A549 (cell line): Measurements from ENCODE around the gene LEPROT. TPM values are rescaled to one million over a fixed set of nuclear protein-coding genes. Genes with fewer than 3 reads are reported as not detected.

Experiments
- ATAC-seq, 2 experiments: fragments of 200-7000 bp in 1 of 2; fragments of >200 bp in 1 of 2; cut with Nextera tagmentation in 1 of 2; cut with Tn5 transposase in 1 of 2; 3 replicates each; pipeline versions ENCODE4 v1.8.0 to v1.9.1; 2018 to 2020; ENCODE audit warnings: mild to moderate bottlenecking in 1 of 2, moderate library complexity in 1 of 2
- CTCF ChIA-PET: fragments of 300-600 bp; sonication (Branson Sonifier 250); formaldehyde crosslinking; extraction: SDS; loops from one replicate; lab custom pipeline; 2021; ENCODE audit warnings: antibody characterized with exemption, inconsistent platforms; lab: Yijun Ruan, JAX
- POLR2A ChIA-PET: fragments of 350-600 bp; formaldehyde crosslinking; extraction: SDS; loops from one replicate; lab custom pipeline; 2021; ENCODE audit warnings: antibody characterized with exemption, inconsistent platforms; lab: Yijun Ruan, JAX
- DNase-seq, 2 experiments: peaks; one replicate each; pipeline versions ENCODE4 v3.0.0 to v3.0.0-alpha.2; 2011 to 2016; ENCODE audit warnings: low read depth in 1 of 2, low spot score in 1 of 2
- FAIRE-seq: peaks from 2 replicates; lab custom pipeline; 2011; peaks lifted over from hg19 to GRCh38; lab: Jason Lieb, UNC
- H3K27ac ChIP-seq, 2 experiments: fragments of >200 bp; sonication (Bioruptor Twin); formaldehyde crosslinking; 3 replicates each; pipeline ENCODE4 v1.5.1; 2016 to 2017
- H3K4me1 ChIP-seq: fragments of >200 bp; sonication (Bioruptor Twin); formaldehyde crosslinking; 3 replicates; pipeline ENCODE4 v1.6.1; 2016
- H3K4me2 ChIP-seq: fragments of >200 bp; sonication (Bioruptor Twin); formaldehyde crosslinking; 3 replicates; pipeline ENCODE4 v1.6.1; 2016
- H3K4me3 ChIP-seq: fragments of >200 bp; sonication (Bioruptor Twin); formaldehyde crosslinking; 3 replicates; pipeline ENCODE4 v1.5.1; 2016
- H3K9me3 ChIP-seq: fragments of >200 bp; sonication (Bioruptor Twin); formaldehyde crosslinking; 3 replicates; pipeline ENCODE4 v1.6.1; 2016
- ATOH8 ChIP-seq: fragments of 250-450 bp; sonication (Bioruptor Pico); IDR thresholded peaks from 2 replicates; pipeline ENCODE4 v1.5.0; 2020; ENCODE audit warnings: low read depth, mild to moderate bottlenecking, moderate library complexity
- BHLHE40 ChIP-seq: IDR thresholded peaks from 2 replicates; pipeline ENCODE4 v1.6.1; 2012; ENCODE audit warnings: low read depth, low read length, inconsistent platforms
- CBX8 ChIP-seq: fragments of 200-600 bp; sonication (generic); IDR thresholded peaks from 2 replicates; pipeline ENCODE4 v1.6.1; 2016
- CTCF ChIP-seq: fragments of >200 bp; sonication (Bioruptor Twin); formaldehyde crosslinking; IDR thresholded peaks from 3 replicates; pipeline ENCODE4 v1.5.1; 2016
- EHF ChIP-seq: fragments of 250-450 bp; sonication (Bioruptor Pico); IDR thresholded peaks from 2 replicates; pipeline ENCODE4 v1.5.0; 2020; ENCODE audit warnings: mild to moderate bottlenecking
- FOSB ChIP-seq: fragments of 250-450 bp; sonication (Bioruptor Pico); IDR thresholded peaks from 2 replicates; pipeline ENCODE4 v1.5.0; 2020; ENCODE audit warnings: mild to moderate bottlenecking, moderate library complexity
- HDAC2 ChIP-seq: fragments of 200-600 bp; sonication (generic); IDR thresholded peaks from 2 replicates; pipeline ENCODE4 v1.6.1; 2016
- HES2 ChIP-seq: fragments of >200 bp; sonication (Bioruptor Twin); formaldehyde crosslinking; IDR thresholded peaks from 2 replicates; pipeline ENCODE4 v1.6.1; 2016
- HEYL ChIP-seq: fragments of 250-450 bp; sonication (Bioruptor Pico); IDR thresholded peaks from 2 replicates; pipeline ENCODE4 v1.8.0; 2021; ENCODE audit warnings: mild to moderate bottlenecking, moderate library complexity
- HOXA7 ChIP-seq: fragments of 250-450 bp; sonication (Bioruptor Pico); IDR thresholded peaks from 2 replicates; pipeline ENCODE4 v1.5.0; 2020; ENCODE audit warnings: mild to moderate bottlenecking, moderate library complexity
- MAFK ChIP-seq: fragments of 450-650 bp; IDR thresholded peaks from 2 replicates; pipeline ENCODE4 v1.6.1; 2014; ENCODE audit not compliant: partially characterized antibody
- MAX ChIP-seq: IDR thresholded peaks from 2 replicates; pipeline ENCODE4 v1.6.1; 2012
- MAZ ChIP-seq: fragments of 150-350 bp; IDR thresholded peaks from 2 replicates; pipeline ENCODE4 v1.6.1; 2014; ENCODE audit warnings: antibody characterized with exemption, low read depth, low read length, borderline replicate concordance
- NPAS2 ChIP-seq: fragments of 250-450 bp; sonication (Bioruptor Pico); IDR thresholded peaks from 2 replicates; pipeline ENCODE4 v1.8.0; 2022; ENCODE audit warnings: mild to moderate bottlenecking, moderate library complexity, borderline replicate concordance
- NR3C1 ChIP-seq: fragments of >200 bp; sonication (Bioruptor Twin); formaldehyde crosslinking; IDR thresholded peaks from 3 replicates; pipeline ENCODE4 v1.6.1; 2017
- POLR2A ChIP-seq: IDR thresholded peaks from 2 replicates; pipeline ENCODE4 v1.6.1; 2012; ENCODE audit warnings: mild to moderate bottlenecking, low read length
- RAD21 ChIP-seq, 2 experiments: fragments of >200 bp in 1 of 2; sonication (Bioruptor Twin) in 1 of 2; formaldehyde crosslinking in 1 of 2; IDR thresholded peaks in 1 of 2; conservative IDR thresholded peaks in 1 of 2; 2 replicates in 1 of 2; 3 replicates in 1 of 2; pipeline ENCODE4 v1.6.1; 2012 to 2018; ENCODE audit warnings: inconsistent platforms in 1 of 2
- REST ChIP-seq: fragments of 200-600 bp; sonication (generic); IDR thresholded peaks from 2 replicates; pipeline ENCODE4 v1.6.1; 2016; ENCODE audit warnings: antibody characterized with exemption, mild to moderate bottlenecking, moderate library complexity
- RNF2 ChIP-seq: fragments of 200-600 bp; sonication (generic); IDR thresholded peaks from 2 replicates; pipeline ENCODE4 v1.6.1; 2016; ENCODE audit warnings: low read depth, mild to moderate bottlenecking, antibody characterized with exemption, moderate library complexity, borderline replicate concordance
- SMC3 ChIP-seq: fragments of >200 bp; sonication (Bioruptor Twin); formaldehyde crosslinking; IDR thresholded peaks from 3 replicates; pipeline ENCODE4 v1.6.1; 2018; ENCODE audit warnings: inconsistent platforms
- TFCP2L1 ChIP-seq: fragments of 250-450 bp; sonication (Bioruptor Pico); IDR thresholded peaks from 2 replicates; pipeline ENCODE4 v1.5.0; 2021; ENCODE audit warnings: mild to moderate bottlenecking
- ZNF302 ChIP-seq: fragments of 250-450 bp; sonication (Bioruptor Pico); IDR thresholded peaks from 2 replicates; pipeline ENCODE4 v1.9.0; 2021; ENCODE audit warnings: inconsistent platforms, mild to moderate bottlenecking, moderate library complexity
- ZSCAN20 ChIP-seq: fragments of 250-450 bp; sonication (Bioruptor Pico); IDR thresholded peaks from 2 replicates; pipeline ENCODE4 v1.8.0; 2022; ENCODE audit warnings: mild to moderate bottlenecking, moderate library complexity
- WGBS: methylation state at CpG from one replicate; pipeline ENCODE4 v1.1.6; 2017; ENCODE audit errors: missing lambda C conversion rate; 5-methylcytosine and 5-hydroxymethylcytosine counted together
- polyA plus RNA-seq, 4 experiments: library from polyadenylated mRNA; depleted of rRNA in 3 of 4; stranded (reverse); fragments of >200 nt; fragmentation: RNase III in 1 of 4; extraction: RNeasy Plus Mini Kit Qiagen cat#74134 plus additional on column Dnase treatment in 1 of 4; gene quantifications; 2 replicates in 3 of 4; 3 replicates in 1 of 4; pipeline ENCODE4 v1.2.3, GENCODE V29; 2011 to 2017

The LEPROT gene
- polyA plus RNA-seq, 2 of the 4 experiments (the other 2 are of a cell fraction) = 51.2 to 62.9 TPM

GRCh38 chr1:65421351-65422025 lies 1.0 kb downstream of the LEPROT start:
- H3K4me1 ChIP-seq = peaks cover 71% of the 10 kb centered on the region
- ATAC-seq (no peak), FAIRE-seq (no peak), DNase-seq (no peak)
- peak overlapping the region; percentile 89 for H3K4me2 ChIP-seq
- 10% methylated on average over 13 of the region's 13 CpGs for WGBS
- ChIA-PET CTCF (interaction anchor here (1.5 kb wide), 1 partner anchor 151 kb away, joined by 3 read pairs; no protein-coding TSS in a partner anchor), POLR2A (no interaction called here)
- no peaks in the 10 kb centered on the region for H3K9me3 ChIP-seq
- H3K4me3 ChIP-seq = peak overlapping the region; percentile 85
- H3K27ac ChIP-seq = peak overlapping the region; percentile 90 to 99
- TF ChIP-seq SMC3 (no peak), MAZ (no peak), NR3C1 (no peak), MAFK (no peak), CBX8 (no peak), ZNF302 (CRISPR knock-in tag) (no peak), HOXA7 (CRISPR knock-in tag) (no peak), POLR2A (no peak), FOSB (CRISPR knock-in tag) (no peak), MAX (no peak), ZSCAN20 (no peak), CTCF (no peak), TFCP2L1 (CRISPR knock-in tag) (no peak), BHLHE40 (no peak)

- TF ChIP-seq HES2 (no peak), POLR2A (no peak), RNF2 (no peak), HEYL (CRISPR knock-in tag) (no peak), REST (no peak), HDAC2 (no peak), NPAS2 (no peak), EHF (CRISPR knock-in tag) (no peak), RAD21 (conservative IDR thresholded peaks at IDR 0.05 in 1 of 2, IDR thresholded peaks at IDR 0.05 in 1 of 2) (no peak), ATOH8 (CRISPR knock-in tag) (no peak)
- TF ChIP-seq, all 56 proteins: peak for 0
- peak overlapping the region; percentile 85 for H3K4me3 ChIP-seq
- FAIRE-seq = no peak
- H3K9me3 ChIP-seq = no peaks in the 10 kb centered on the region
- peak in 1 of 2 experiments; percentile 38 for DNase-seq
- WGBS = 84% methylated on average over 12 of the region's 12 CpGs
- peak overlapping the region; percentile 89 for H3K4me2 ChIP-seq
- ATAC-seq = no peak
- ChIA-PET POLR2A (no interaction called here), CTCF (interaction anchor here (1.5 to 1.6 kb wide), 2 partner anchors 152 to 265 kb away, joined by 3 to 8 read pairs; no protein-coding TSS in a partner anchor)
- peak overlapping the region; percentile 90 to 99 for H3K27ac ChIP-seq
- H3K4me1 ChIP-seq = peaks cover 69% of the 10 kb centered on the region
These were observed 2.1 kb downstream of the LEPROT start for GRCh38 chr1:65422241-65423203.
